Measurements from ENCODE around the gene CYP3A5. TPM values are rescaled to one million over a fixed set of nuclear protein-coding genes. Genes with fewer than 3 reads are reported as not detected.

Gene CYP3A5
- total RNA-seq, 1 donor from 2014 or later: 0.43 TPM

DNA sequence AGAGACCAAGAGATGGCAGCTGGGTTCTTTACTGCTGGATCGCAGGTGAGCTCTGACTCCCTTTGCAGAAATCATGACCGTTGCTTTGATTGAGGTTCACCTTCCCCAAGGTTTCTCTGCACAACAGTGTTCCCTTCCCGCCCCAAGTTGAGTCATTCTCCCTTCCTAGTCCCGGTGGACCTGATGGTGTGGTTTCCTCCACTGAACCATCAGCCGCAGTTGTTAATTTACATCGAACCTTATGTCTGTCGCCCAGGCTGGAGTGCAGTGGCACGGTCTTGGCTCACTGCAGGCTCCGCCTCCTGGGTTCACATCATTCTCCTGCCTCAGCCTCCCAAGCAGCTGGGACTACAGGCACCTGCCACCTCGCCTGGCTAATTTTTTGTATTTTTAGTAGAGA is 57.2 kb downstream of the CYP3A5 start:
- intact Hi-C loops (cut with DNase I): no loop called here
- no peaks in the 10 kb centered on the region for H3K27me3 ChIP-seq
- H3K4me3 ChIP-seq: no peak overlapping the region
- peaks cover 0 to 2% of the 10 kb centered on the region in 2 donors for H3K4me1 ChIP-seq
- H3K27ac ChIP-seq: no peak overlapping the region
- TF ChIP-seq, protein P1, sequence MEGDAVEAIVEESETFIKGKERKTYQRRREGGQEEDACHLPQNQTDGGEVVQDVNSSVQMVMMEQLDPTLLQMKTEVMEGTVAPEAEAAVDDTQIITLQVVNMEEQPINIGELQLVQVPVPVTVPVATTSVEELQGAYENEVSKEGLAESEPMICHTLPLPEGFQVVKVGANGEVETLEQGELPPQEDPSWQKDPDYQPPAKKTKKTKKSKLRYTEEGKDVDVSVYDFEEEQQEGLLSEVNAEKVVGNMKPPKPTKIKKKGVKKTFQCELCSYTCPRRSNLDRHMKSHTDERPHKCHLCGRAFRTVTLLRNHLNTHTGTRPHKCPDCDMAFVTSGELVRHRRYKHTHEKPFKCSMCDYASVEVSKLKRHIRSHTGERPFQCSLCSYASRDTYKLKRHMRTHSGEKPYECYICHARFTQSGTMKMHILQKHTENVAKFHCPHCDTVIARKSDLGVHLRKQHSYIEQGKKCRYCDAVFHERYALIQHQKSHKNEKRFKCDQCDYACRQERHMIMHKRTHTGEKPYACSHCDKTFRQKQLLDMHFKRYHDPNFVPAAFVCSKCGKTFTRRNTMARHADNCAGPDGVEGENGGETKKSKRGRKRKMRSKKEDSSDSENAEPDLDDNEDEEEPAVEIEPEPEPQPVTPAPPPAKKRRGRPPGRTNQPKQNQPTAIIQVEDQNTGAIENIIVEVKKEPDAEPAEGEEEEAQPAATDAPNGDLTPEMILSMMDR (IDR thresholded peaks at IDR 0.05): no peak
- no peak for DNase-seq (ENCODE audit: low spot score in 2 of 2)
- no peaks in the 10 kb centered on the region for H3K9me3 ChIP-seq
- H3K36me3 ChIP-seq: peaks cover 75 to 82% of the 10 kb centered on the region in 2 donors

GRCh38 chr7:99621271-99621670 is 58.5 kb downstream of the CYP3A5 start:
- DNase-seq (ENCODE audit: low spot score in 2 of 2): no peak
- H3K4me1 ChIP-seq: peaks cover 0 to 6% of the 10 kb centered on the region in 2 donors
- TF ChIP-seq, protein P1 (IDR thresholded peaks at IDR 0.05): no peak
- intact Hi-C loops (cut with DNase I): no loop called here
- no peak overlapping the region for H3K27ac ChIP-seq
- H3K4me3 ChIP-seq: no peak overlapping the region
- H3K9me3 ChIP-seq: no peaks in the 10 kb centered on the region
- H3K27me3 ChIP-seq: no peaks in the 10 kb centered on the region
- H3K36me3 ChIP-seq: peaks cover 67 to 70% of the 10 kb centered on the region in 2 donors

DNA sequence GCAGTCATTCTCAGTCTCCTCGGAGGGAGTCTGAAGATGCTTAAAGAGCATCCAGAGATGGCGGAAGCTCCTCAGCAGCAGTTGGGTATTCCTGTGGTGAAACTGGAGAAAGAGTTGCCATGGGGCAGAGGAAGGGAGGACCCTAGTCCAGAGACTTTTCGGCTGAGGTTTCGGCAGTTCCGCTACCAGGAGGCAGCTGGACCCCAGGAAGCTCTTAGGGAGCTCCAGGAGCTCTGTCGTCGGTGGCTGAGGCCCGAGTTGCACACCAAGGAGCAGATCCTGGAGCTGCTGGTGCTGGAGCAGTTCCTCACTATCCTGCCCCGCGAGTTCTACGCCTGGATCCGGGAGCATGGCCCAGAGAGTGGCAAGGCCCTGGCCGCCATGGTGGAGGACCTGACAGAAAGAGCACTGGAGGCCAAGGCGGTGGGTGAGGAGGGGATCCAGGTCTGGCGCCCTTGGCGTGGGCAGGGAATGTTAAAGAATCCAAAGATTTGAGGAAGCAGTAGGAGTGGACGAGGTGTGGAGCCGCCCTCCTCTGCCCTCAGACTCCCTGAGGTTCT is 60.1 kb downstream of the CYP3A5 start:
- intact Hi-C loops (cut with DNase I): no loop called here

GRCh38 chr7:99618726-99619125 is 61.1 kb downstream of the CYP3A5 start:
- no peak for DNase-seq (ENCODE audit: low spot score in 2 of 2)
- H3K27ac ChIP-seq: no peak overlapping the region
- intact Hi-C loops (cut with DNase I): no loop called here
- H3K4me3 ChIP-seq: no peak overlapping the region
- H3K9me3 ChIP-seq: no peaks in the 10 kb centered on the region
- peaks cover 0 to 6% of the 10 kb centered on the region in 2 donors for H3K4me1 ChIP-seq
- H3K36me3 ChIP-seq: peaks cover 44 to 45% of the 10 kb centered on the region in 2 donors
- H3K27me3 ChIP-seq: no peaks in the 10 kb centered on the region
- TF ChIP-seq, protein P1 (IDR thresholded peaks at IDR 0.05): no peak

More for the DNA sequence above, 60.1 kb downstream of the CYP3A5 start:
- Histone ChIP-seq H3K36me3 (peaks cover 53 to 54% of the 10 kb centered on the region in 2 donors), H3K4me3 (no peak overlapping the region), H3K27me3 (no peaks in the 10 kb centered on the region), H3K4me1 (peaks cover 0 to 6% of the 10 kb centered on the region in 2 donors), H3K9me3 (no peaks in the 10 kb centered on the region), H3K27ac (no peak overlapping the region)
- TF ChIP-seq, protein P1 (IDR thresholded peaks at IDR 0.05): no peak
- DNase-seq (ENCODE audit: low spot score in 2 of 2): no peak

DNA sequence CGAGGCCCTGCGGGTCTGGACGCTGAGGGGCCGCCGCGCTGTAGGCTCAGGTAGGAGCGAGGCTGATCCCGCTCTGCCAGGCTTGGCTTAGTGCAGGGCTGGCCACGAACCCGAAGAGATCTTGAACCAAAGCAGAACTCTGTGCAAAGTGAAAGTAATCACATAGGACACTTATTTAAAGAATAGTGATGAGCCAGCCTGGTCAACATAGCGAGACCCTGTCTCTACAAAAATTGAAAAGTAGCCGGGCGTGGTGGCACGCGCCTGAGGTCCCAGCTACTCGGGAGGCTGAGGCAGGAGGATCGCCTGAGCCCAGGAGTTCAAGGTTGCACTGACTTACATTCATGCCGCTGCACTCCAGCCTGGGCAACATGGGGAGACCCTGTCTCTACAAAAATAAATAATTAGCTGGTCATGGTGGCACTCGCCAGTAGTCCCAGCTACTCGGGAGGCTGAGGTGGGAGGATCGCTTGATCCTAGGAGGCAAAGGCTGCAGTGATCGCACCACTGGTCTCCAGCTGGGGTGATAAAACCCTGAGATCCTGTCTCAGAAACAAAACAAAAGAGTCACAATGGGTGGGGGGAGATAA is 62.5 kb downstream of the CYP3A5 start:
- H3K4me3 ChIP-seq: peak overlapping the region; percentile 94 to 95
- peaks cover 0 to 6% of the 10 kb centered on the region in 2 donors for H3K4me1 ChIP-seq
- H3K9me3 ChIP-seq: no peaks in the 10 kb centered on the region
- intact Hi-C loops (cut with DNase I): loop anchor here (2.0 kb wide), 3 partner anchors 58 to 302 kb away; partner anchors contain the start of genes TRIM4, ZNF394 and ZNF655
- H3K36me3 ChIP-seq: peaks cover 29 to 30% of the 10 kb centered on the region in 2 donors
- TF ChIP-seq, protein P1 (IDR thresholded peaks at IDR 0.05): no peak
- DNase-seq (ENCODE audit: low spot score in 2 of 2): no peak
- H3K27ac ChIP-seq: peak overlapping the region; percentile 87 to 88
- no peaks in the 10 kb centered on the region for H3K27me3 ChIP-seq

Data from ascending aorta (tissue), 2 donors.